Middle frontal gyrus (tissue), 1 donor: Measurements from ENCODE around the gene ARL8A.
"Not testable (repeated sequence)": the region's sequence is repeated elsewhere in the genome, so short reads cannot be mapped to it uniquely, and the experiment has no call there.

Experiments used
- DNase-seq: peaks from one replicate; pipeline ENCODE4 v3.0.0-alpha.2; 2015; ENCODE audit warnings: low spot score; ENCODE audit errors: extremely low spot score

The ARL8A gene

DNA sequence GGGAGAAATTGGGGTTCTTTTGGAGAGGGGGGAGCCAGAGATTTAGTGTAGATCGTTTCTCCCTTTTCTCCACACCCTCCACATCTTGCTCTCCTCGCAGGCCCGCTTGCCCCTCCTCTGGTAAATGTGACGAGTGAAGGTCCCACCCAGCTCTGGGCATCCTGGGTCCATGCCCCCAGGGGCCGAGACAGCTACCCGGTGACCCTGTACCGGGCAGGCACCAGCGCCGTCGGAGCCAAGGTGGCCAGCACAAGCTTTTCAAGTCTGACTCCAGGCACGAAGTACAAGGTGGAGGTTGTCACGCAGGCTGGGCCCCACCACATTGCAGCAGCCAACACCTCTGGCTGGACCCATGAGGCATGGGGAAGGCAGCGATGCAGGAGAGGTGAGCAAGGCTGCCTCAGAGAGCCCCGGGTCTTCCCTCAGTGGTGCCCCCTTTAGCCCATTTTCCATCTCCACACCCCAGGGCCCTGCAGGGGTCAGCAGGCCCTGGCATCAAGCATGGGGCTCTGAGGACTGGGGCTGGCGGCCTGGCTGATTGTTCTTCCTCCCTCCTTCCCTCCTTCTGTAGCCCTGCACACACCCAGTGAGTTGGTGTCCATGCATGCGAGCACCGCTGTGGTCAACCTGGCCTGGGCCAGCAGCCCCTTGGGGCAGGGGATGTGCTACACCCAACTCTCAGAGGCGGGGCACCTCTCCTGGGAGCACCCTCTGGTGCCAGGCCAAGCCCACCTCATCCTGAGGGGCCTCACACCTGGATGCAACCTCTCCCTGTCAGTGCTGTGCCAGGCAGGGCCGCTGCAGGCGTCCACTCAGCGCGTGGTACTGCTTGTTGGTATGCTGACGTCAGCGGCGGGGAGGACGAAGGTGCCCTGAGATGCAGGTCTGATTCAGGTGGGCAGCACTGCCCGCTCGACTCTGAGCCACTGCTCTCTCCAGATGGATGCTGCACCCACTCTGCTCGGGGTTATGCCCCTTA, 32.7 kb upstream of the ARL8A start:
- no peak for DNase-seq

DNA sequence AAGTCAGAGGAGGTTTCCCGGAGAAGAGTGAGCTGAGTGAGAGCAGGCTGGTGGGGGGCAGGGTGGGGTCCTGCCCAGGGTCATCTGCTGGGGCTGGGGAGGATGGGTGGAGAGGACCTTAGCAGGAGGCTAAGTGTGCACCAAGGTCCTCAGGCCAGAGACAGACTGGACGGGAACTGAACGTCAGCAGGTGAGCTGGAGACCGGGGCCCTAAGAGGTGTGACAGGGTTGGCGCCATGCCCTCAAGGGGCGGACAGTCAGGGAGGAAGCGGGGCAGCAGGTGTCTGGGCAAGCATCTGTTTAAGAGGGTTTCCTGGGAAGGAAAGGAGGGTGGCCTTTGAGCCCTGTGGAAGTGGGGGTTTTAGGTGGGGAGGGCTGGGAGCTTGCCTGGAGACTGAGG, 29.5 kb upstream of the ARL8A start:
- DNase-seq: no peak

DNA sequence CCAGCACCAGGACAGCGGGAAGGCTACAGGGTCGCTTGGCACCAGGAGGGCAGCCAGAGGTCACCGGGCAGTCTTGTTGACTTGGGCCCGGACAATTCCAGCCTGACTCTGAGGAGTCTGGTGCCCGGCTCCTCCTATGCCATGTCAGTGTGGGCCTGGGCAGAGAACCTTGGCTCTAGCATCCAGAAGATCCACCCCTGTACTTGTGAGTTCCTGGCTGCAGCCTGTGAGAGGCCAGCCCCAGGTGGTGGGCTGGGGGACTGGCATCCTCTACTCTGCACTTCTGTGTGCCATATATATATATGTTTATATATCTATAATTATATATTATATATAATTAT, 27.4 kb upstream of the ARL8A start:
- DNase-seq: no peak

DNA sequence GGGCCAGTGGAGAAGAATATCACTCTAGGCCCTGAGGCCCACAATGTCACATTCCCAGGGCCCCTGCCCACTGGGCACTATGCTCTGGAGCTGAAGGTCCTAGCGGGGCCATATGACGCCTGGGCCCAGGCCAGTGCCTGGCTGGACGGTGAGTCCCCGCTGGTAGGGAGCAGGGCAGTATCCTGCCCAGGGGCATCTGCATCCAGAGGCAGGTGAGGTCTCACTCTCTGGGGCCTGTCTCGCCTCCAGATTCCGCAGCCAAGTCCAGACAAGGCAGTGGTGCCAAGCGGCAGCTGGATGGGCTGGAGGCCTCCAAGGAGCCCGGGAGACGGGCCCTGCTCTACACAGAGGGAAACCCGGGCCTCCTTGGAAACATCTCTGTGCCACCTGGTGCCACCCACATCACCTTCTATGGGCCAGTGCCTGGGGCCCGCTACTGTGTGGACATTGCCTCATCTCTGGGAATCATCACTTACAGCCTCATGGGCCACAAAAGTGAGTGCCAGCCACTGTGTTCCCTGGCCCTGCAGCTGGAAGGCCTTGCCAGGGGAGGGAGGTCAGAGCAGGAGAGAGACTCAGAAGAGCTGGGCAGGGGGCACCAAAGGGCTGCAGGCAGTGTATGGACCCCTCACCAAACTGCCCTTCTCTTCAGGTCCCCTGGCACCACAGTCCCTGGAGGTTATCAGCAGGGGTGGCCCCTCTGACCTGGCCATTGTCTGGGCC, 26.9 kb upstream of the ARL8A start:
- DNase-seq: no peak

DNA sequence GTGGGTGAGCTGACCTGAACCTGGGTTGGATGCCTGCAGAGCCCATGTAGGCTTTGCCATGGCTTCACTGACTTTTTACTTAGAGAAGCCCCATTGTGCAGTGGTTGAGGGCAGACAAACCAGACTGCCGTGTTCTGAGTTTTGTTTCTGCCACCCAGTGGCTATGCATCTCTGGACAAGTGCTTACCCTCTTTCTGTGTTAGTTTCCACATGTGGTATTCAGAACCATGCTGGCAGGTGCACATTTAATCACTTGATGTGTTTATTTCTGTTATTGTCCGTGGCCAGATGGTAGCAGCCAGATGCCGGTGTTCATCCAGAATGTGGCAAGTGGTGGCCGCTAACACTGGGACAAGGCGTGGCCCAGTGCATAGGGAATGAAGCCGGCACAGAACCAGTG, 26.2 kb upstream of the ARL8A start:
- DNase-seq: no peak

DNA sequence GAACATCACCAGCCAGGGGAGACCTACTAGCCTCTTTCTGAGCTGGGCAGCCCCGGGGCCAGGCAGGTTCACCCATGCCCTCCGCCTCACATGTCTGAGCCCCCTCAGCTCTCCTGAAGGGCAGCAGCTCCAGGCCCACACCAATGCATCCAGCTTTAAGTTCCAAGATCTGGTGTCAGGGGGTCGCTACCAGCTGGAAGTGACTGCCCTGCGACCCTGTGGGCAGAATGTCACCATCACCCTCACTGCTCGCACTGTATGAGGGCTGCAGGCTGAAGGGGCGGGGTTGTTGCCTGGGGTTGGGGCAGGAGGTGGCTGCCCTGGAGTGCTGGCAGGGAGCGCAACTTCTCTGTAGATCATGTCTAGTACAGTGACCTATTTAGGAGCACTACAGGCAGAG, 24.3 kb upstream of the ARL8A start:
- DNase-seq: no peak

DNA sequence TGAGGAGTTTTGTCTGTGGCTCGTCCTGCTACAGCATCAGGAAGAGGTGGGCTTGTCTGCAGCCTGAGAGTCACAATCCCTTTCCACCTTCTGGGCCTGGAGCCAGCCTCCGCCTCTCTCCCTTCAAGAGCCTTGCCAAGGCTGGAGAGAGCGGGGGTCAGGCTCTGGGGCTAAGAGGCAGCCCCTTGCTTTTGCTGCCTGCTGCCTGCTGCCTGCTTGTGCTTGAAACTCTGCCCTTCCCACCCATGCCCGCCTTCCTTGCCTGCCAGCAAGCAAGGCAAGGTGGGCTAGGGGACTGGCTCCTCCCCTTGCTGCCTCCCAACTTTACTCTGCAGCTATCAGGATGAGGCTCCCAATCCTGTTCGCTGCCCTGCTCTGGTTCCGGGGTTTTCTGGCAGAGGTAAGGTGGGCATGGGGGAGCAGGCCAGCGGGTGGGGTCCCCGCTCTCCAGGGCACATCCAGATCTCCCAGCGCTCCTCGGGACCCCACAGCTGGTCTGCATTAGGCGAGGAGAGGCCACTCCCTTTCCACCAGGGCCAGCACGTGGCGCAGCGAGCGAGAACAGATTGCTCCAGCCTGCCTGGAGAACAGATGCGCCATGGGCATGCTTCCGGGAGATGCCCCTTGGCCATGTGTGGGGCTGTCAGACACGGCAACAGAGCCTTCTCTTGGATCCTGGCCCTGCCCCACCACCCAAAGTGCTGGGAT, 23.3 kb upstream of the ARL8A start:
- DNase-seq: no peak

DNA sequence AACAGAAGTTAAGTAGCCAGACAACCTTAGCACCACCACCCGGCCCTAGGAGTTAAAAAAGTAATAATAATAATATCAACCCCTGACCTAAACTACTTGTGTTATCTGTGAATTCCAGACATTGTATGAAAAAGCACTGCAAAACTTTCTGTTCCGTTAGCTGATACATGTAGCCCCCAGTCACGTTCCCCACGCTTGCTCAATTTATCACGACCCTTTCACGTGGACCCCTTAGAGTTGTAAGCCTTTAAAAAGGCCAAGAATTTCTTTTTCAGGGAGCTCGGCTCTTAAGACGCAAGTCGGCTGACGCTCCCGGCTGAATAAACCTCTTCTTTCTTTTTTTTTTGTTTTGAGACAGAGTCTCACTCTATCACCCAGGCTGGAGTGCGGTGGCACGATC, 22.5 kb upstream of the ARL8A start:
- not testable (repeated sequence) for DNase-seq

DNA sequence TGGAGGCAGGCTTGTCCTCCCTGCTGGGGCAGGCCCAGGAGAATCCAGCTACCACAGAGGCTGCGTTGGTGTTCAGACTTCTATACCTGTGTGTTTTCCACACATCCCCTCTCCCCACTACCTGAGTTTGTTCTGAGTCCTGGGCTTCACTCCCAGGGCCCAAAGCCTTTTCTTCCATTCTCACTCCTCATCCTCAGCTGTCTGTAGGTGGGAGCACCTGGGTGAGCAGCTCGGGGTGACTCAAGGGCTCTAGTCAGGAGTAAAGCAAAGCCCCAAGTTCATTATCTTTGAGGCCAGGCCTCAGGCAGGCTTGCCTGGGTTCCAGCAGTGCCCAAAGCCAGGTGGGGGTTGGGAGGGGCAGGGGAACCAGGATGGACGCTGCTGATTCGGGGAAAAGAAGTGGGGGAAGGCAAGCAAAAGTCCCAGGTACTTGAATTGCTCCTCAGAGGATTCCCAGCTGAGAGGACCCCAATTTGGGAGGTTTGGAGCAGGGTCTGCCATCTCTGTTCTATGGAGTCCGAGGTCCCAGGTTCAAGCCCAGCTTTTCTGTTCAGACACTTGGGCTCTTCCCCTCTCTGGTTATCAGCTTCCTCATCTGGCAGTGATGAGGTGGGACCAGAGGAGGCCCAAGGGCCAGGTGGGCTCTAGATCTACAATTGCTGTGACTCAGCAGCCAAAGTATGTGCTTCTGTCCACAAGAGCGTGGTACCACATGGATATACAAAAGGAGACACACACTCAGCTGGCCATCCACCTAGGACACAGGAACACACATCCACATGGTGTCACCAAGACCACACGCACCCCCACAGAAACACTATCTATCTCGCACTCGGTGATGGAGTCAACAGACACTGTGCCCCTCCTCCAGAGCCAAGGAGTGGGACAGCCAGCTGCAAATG, 21.7 kb upstream of the ARL8A start:
- no peak for DNase-seq

DNA sequence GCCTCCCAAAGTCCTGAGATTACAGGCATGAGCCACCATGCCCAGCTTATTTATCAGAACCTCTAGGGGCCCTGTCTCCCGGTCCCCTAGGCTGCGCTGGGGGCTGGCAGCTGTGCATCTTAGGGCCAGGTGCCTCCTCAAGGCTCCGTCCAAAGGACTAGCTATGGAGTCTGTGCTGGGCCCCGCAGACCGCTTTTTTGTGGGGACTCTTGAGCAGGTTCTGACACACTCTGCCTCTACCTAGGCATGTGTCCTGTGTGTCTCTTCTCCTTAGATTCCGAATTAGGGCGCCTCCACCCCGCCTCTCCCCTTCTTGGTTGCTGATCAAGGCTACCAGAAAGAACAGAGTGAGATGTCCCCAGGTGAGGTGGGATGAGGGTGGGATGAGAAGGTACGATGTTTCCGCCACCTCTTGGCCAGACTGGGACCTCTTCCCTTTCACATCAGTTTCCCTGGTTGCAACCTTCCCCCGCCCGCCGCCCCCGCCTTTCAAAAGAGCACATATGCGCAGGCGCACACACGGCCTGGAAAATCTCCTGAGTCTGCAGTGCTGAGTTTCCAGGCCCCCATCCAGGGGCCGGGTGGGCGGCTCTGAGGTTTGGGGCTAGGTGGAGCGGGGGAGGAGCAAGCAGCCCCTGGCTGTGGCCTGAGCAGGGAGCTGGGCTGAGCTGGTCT, 20.9 kb upstream of the ARL8A start:
- DNase-seq: no peak

DNA sequence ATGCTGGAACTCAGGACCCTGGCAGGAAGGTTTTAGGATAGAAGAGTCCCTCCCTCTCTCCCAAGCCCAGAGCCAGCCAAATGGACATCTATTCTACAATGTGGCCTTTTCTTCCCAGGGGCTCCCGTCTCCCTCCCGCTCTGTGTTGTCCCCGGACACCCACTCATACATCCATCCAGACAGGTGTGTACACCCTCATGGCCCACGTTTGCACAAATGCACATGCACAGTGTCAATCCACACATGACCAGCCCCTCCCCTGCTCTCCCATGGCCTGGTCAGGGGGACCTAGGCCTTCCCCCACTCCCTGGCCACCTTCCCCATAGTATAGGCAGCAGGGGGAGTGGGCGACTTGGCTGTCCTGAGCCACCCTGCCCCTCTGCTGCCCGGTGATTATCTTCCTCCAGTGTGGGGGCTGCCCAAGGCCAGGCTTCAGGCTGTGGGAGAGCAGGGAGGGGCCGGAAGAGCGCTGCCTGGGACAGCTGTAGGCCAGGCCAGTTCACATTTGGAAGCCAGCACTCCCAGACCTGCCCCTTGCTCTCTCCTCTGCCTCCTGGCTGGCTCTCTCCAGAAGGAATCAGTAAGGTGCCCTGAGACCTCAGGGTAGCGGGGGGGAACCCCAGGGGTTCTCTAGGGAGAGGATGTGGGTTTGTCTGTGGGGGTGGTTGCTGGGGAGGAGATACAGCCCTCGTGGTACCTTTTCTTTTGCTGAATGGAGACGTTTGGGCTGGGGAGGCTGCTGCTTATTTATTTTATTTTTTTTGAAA, 19.9 kb upstream of the ARL8A start:
- no peak for DNase-seq

DNA sequence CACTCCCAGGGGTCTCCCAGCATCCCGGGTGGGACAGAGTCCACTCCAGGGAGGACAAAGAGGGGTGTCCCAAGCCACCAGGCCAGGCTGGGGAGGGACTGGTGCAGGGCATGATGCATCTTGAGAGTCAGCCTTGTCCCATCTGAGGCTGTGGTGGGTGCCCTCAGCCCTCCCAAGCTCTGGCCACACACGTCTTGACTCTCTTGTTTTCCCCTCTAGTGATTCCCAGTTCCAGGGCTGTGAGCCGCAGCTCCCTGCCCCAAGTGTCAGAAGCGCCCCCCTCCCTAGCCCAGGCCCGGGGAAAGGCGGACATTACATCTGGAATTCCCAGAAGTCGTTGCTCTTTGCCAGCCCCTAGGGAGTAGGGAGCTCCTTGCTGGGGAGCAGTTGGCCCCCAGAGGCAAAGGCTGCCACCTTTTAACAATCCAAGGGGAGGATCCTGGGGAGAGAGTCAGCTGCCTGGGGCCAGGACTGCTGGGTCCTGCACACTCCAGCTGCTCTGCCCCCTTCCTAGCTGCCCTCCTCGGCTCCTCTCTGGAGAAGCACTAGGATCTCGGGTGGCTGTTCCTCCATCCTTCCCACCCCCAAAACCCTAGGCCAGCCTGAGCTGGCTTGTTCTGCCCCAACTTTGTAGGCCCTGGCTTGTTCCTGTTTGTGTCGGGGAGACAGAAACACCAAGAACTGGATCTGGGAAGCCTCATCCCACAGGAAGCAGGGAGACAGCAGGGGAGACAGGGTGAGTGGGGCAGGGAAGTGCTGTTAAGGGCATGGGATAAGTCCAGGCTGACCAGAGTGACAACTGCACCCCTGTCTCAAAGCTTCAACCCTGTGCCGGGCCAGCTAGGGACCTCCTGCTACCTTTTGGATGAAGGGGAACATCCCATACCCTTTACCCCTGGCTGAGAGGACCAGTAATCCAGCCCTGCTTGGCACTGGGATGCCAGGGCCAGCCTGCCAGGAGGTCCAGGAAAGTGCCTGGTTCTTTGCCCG, 19.0 kb upstream of the ARL8A start:
- no peak for DNase-seq

DNA sequence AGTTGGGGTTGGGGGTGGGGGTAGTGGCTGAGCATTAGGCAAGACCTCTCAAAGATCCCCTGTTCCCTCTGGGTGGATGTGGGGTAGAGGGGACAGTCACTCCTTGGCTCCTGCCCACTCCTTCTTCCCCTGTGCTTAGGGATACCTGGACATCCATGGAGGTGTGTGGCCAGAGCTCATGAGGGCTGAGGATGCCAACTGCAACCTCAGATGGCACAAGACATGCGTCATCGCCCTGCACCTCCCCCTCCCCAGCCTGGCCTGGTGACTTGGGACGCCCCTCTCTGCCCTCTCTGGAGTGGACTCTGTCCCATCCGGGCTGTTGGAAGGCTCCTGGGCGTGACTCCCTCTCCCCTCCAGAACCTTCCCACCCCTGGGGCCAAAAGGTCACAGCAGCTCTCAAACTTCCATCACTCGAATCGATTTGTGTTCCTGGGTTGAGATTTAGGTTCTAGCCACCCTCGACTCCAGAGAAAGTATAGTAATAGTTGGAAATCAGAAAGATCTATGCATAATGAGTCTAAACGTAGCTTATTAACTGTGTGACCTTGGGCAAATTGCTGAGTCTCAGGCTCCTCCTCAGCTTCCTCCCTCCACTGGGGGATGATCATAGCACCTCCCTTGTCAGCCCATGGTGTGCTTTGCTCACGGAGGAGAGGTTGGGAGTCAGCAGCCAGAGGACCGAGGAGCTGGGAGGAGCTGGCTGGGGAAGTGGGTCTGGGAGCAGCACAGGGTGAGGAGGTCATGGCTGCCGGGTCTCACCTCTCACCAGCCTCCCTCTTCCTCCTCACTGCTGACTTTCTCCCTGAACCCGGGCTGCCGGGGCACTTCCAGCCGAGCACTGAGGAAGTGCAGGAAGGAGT, 18.1 kb upstream of the ARL8A start:
- no peak for DNase-seq

DNA sequence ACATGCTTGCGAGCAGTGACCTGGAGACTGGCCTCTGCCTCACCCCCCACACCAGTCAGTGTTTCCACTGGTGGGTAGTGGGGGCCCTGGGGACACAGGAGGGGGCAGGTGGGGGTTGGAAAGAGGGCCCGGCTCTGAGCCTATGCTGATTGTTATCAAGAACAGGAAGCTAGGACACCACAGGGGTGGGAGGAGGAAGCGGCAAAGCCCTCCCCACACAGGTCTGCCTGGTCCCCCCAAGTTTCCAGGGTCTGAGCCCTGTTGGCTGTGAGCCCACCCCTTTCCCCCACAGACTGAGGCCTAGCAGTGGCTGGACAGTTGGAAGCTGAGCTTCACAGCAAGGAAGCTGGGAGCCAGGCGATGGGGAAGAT, 17.5 kb upstream of the ARL8A start:
- no peak for DNase-seq

DNA sequence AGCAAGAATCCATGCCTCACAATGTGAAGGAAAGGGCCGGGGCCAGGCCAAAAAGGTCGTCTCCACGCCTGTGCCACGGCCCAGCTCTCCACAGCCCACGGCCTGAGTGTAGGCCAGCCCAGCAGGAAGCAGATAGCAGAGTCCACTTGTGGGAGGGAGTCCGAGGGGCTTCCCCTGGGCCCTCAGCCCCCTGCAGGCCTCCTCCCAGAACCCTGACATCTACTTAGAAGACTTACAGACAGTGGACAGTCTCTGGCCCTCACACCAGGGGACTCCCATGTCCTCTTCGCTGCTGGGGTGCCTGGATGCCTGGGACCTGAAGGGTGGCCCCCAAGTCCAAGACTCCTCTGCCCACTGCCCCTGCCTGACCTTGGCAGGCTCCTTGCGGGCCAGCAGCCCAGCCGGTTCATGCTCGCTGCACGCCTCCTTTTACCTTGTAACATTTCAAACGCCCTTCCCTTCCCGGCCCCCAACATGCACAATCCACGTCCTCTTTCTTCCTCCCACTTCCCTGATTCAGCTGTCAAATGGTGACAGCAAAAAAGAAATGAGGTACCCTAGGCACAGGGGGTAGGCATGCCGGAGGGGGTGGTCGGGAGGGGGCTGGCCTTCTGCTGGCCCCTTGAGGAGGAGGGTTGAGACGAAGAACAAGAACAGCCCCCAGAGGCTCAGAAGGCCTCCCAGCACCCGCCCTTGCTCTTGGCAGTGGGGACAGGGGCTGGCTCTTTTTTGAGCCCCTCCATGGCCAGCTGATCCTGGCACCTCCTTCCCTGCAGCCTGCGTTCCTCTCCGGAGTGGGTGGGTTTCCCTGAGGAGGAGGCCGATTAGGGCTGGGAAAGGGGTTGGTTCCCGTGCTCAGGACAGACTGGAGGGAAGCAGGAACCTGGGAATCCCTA, 16.9 kb upstream of the ARL8A start:
- DNase-seq: no peak

DNA sequence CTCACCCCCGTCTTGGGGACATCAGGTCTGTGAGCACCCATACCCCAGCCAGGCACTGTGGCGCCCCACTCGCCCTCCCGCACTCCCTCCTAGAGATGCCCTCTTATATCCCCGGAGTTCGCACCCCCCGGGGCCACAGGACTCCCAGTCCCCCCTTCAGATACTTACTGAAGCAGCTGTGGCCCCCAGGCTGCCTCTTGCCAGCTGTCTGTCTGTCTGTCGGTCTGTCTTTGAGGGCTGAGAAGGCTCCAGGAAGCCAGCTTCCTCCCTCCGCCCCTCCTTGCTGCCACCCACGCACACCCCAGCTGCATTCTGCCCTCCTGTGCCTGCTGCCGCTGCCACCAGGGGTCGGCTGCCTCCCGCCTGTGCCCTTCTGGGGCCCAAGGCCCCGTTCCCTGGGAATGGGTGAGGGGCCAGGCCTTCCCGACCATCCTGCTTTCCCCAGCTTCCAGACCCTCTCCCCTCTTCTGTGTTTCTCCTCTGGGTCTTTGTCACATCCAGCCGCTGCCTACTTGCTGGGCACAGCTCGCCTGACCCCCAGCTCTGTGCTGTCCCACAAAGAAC, 15.9 kb upstream of the ARL8A start, which contains the start of gene PTPN7:
TSS of gene PTPN7 (minus strand) at position 226 of the 564 bp plus-strand sequence. CDS start 1,200 bp downstream, outside the sequence.
- no peak for DNase-seq
